H1 (cell line): ENCODE data around the gene CNN3. TPM values are rescaled to one million over a fixed set of nuclear protein-coding genes. Genes with fewer than 3 reads are reported as not detected.

Source experiments
- CHD7 ChIP-seq: fragments of 300-600 bp; sonication (generic); IDR thresholded peaks from 2 replicates; pipeline ENCODE4 v1.7.1; 2012; ENCODE audit warnings: low read length, moderate library complexity, mild to moderate bottlenecking, inconsistent platforms; ENCODE audit not compliant: insufficient replicate concordance
- polyA plus RNA-seq, 7 experiments: library from polyadenylated mRNA; depleted of rRNA in 3 of 7; stranded (reverse) in 5 of 7; unstranded in 2 of 7; fragments of >200 nt in 5 of 7; fragments of 200-250 nt in 2 of 7; gene quantifications; 1 replicate in 5 of 7; 2 replicates in 1 of 7; 4 replicates in 1 of 7; pipeline versions ENCODE4 v1.2.1 to v1.2.3, GENCODE V29; 2011 to 2013; ENCODE audit warnings: missing spikeins in 2 of 7, mixed read lengths in 2 of 7
- total RNA-seq: library from RNA; stranded (reverse); fragmentation: NEBNext Ultra II Directional; extraction: Animal tissue kit (Norgen Biotek cat#: 25700); gene quantifications from 2 replicates; pipeline ENCODE4 v1.2.1, GENCODE V29; 2021

CNN3 gene
- total and polyA plus RNA-seq, 2 of the 8 experiments (the other 6 are each of a cell fraction or from before 2014, with no cell fraction given), result 134 to 266 TPM

GRCh38 chr1:94917251-94917650 is 9.7 kb downstream of the CNN3 start (continued):
- no peak for TF ChIP-seq CHD7
